ENCODE measurements around the gene PDE1C.
"Not testable (repeated sequence)": the region's sequence is repeated elsewhere in the genome, so short reads cannot be mapped to it uniquely, and the experiment has no call there.

The PDE1C gene

GRCh38 chr7:32043688-32044087 lies 26.5 kb downstream of the PDE1C start:
- no peak for DNase-seq (ENCODE audit: low spot score)

GRCh38 chr7:32042900-32043299 lies 27.3 kb downstream of the PDE1C start:
- DNase-seq (ENCODE audit: low spot score) = no peak

- DNase-seq (ENCODE audit: low spot score) = no peak
Observed at GRCh38 chr7:32039000-32039756, 31.0 kb downstream of the PDE1C start.

GRCh38 chr7:32037650-32038198 lies 32.5 kb downstream of the PDE1C start:
- DNase-seq (ENCODE audit: low spot score) = no peak

GRCh38 chr7:32036557-32036956 lies 33.6 kb downstream of the PDE1C start:
- no peak for DNase-seq (ENCODE audit: low spot score)

GRCh38 chr7:32034052-32034451 lies 36.2 kb downstream of the PDE1C start:
- no peak for DNase-seq (ENCODE audit: low spot score)

GRCh38 chr7:32033006-32033405 lies 37.2 kb downstream of the PDE1C start:
- no peak for DNase-seq (ENCODE audit: low spot score)

GRCh38 chr7:32032211-32032610 lies 38.0 kb downstream of the PDE1C start:
- no peak for DNase-seq (ENCODE audit: low spot score)

GRCh38 chr7:32030904-32031692 lies 39.1 kb downstream of the PDE1C start:
- DNase-seq (ENCODE audit: low spot score) = no peak

- no peak for DNase-seq (ENCODE audit: low spot score)
Observed at GRCh38 chr7:32026083-32026425, 44.2 kb downstream of the PDE1C start.

- peak; percentile 62 for DNase-seq (ENCODE audit: low spot score)
Observed at GRCh38 chr7:32025381-32026082, 44.7 kb downstream of the PDE1C start.

- no peak for DNase-seq (ENCODE audit: low spot score)
Observed at GRCh38 chr7:32023376-32023775, 46.8 kb downstream of the PDE1C start.

- no peak for DNase-seq (ENCODE audit: low spot score)
Observed at GRCh38 chr7:32022966-32023365, 47.2 kb downstream of the PDE1C start.

- no peak for DNase-seq (ENCODE audit: low spot score)
Observed at GRCh38 chr7:32020551-32021159, 49.6 kb downstream of the PDE1C start.

GRCh38 chr7:32018845-32019578 lies 51.2 kb downstream of the PDE1C start:
- DNase-seq (ENCODE audit: low spot score) = no peak

- DNase-seq (ENCODE audit: low spot score) = no peak
Observed at GRCh38 chr7:32015133-32015532, 55.1 kb downstream of the PDE1C start.

GRCh38 chr7:32013471-32013870 lies 56.7 kb downstream of the PDE1C start:
- DNase-seq (ENCODE audit: low spot score) = not testable (repeated sequence)

GRCh38 chr7:32005577-32005976 lies 64.6 kb downstream of the PDE1C start:
- no peak for DNase-seq (ENCODE audit: low spot score)

GRCh38 chr7:32001948-32002347 lies 68.3 kb downstream of the PDE1C start:
- no peak for DNase-seq (ENCODE audit: low spot score)

- no peak for DNase-seq (ENCODE audit: low spot score)
Observed at GRCh38 chr7:31997423-31997822, 72.8 kb downstream of the PDE1C start.

- DNase-seq (ENCODE audit: low spot score) = no peak
Observed at GRCh38 chr7:31995134-31995533, 75.1 kb downstream of the PDE1C start.

Data from cerebellar cortex (tissue), 1 donor.